Esophagus muscularis mucosa (tissue), 4 donors: ENCODE data around the gene FLCN. TPM values are rescaled to one million over a fixed set of nuclear protein-coding genes. Genes with fewer than 3 reads are reported as not detected.

ENCODE experiments used
- DNase-seq: peaks from one replicate; pipeline ENCODE4 v3.0.0-alpha.2; 2017; ENCODE audit errors: extremely low spot score
- H3K27ac ChIP-seq, 4 donors: fragments of 200-600 bp; sonication (generic); replicated peaks in 1 of 4; 1 replicate in 3 of 4; 2 replicates in 1 of 4; pipeline ENCODE4 v1.5.1; 2016 to 2019; ENCODE audit warnings: mild to moderate bottlenecking in 1 of 4
- H3K27me3 ChIP-seq, 4 donors: fragments of 200-600 bp; sonication (generic); one replicate each; pipeline versions ENCODE4 v1.5.1 to v1.6.0; 2016 to 2019
- H3K36me3 ChIP-seq, 4 donors: fragments of 200-600 bp; sonication (generic); one replicate each; pipeline ENCODE4 v1.5.1; 2016 to 2019
- H3K4me1 ChIP-seq, 4 donors: fragments of 200-600 bp; sonication (generic); one replicate each; pipeline ENCODE4 v1.5.1; 2016 to 2019
- H3K4me3 ChIP-seq, 4 donors: fragments of 200-600 bp; sonication (generic); 1 replicate in 2 of 4; 2 replicates in 2 of 4; pipeline ENCODE4 v1.5.1; 2016 to 2019; ENCODE audit warnings: mild to moderate bottlenecking in 4 of 4, moderate library complexity in 1 of 4
- H3K9me3 ChIP-seq, 4 donors: fragments of 200-600 bp; sonication (generic); 1 replicate in 3 of 4; 2 replicates in 1 of 4; pipeline ENCODE4 v1.5.1; 2016 to 2019
- EP300 ChIP-seq: sonication (generic); formaldehyde crosslinking; IDR thresholded peaks from one replicate; pipeline ENCODE4 v1.6.1; 2017; ENCODE audit warnings: antibody characterized with exemption
- POLR2A ChIP-seq: fragments of 450-650 bp; IDR thresholded peaks from one replicate; pipeline ENCODE4 v1.6.1; 2017; ENCODE audit warnings: antibody characterized with exemption, moderate library complexity, mild to moderate bottlenecking, low read depth
- POLR2AphosphoS5 ChIP-seq, 2 donors: sonication (generic); formaldehyde crosslinking; IDR thresholded peaks; one replicate each; pipeline ENCODE4 v1.6.1; 2017; ENCODE audit warnings: antibody characterized with exemption in 2 of 2
- WGBS: methylation state at CpG from one replicate; pipeline ENCODE4 v1.1.5; 2018; 5-methylcytosine and 5-hydroxymethylcytosine counted together
- intact Hi-C: fragments of 100-400 bp; cut with DNase I; formaldehyde crosslinking; loops from one replicate; pipeline ENCODE4 v1.15.1; 2023
- total RNA-seq, 4 donors: library from RNA; depleted of rRNA; stranded (reverse); fragments of >200 nt; gene quantifications; one replicate each; pipeline versions ENCODE4 v1.1.0 to v1.2.1, GENCODE V29; 2016
- TF ChIP-seq, protein P1 (sequence below), 3 experiments: fragments of 200-600 bp in 2 of 3; fragments of 450-650 bp in 1 of 3; sonication (generic) in 2 of 3; IDR thresholded peaks; one replicate each; pipeline ENCODE4 v1.5.1; 2017 to 2019; ENCODE audit warnings: antibody characterized with exemption in 3 of 3, mild to moderate bottlenecking in 2 of 3, moderate library complexity in 1 of 3

FLCN gene
- total RNA-seq, 4 donors from 2014 or later = 21.5 to 64.7 (median 45.5) TPM

DNA sequence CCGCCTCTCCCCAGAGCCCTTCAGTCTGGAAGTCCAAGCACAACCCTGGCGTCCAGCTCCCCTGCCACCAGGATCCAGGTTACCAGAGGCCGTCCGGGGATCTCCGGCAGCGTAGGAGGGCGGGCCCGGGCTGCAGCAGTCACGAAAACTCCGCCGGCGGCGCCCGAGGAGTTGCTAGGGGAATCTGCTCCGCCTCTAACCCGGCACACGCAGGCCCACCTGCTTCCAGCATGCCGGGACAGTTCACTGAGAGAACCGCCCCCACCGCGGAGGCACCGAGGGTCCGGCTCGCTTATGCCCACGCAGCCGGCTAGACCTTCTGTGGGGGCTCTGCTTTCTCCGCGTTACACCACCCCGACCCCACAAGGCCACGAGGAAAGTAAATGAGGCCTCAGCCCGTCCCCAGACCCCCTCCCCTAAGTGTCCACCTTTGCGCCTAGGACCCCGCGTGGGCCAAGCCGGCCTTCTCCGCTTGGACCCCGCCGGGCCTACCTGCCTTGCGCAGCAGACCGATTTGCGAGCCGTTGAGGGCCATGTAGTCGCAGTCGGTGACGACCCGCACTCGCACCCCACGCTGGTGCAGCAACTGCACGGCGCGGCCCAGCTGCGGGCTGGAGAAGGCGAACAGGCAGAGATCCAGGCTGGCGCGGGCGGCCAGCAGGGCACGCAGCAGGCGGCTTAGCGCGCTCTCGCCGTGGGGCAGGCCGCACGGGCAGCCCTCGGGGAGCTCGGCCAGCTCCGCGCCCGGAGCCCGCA is 31.4 kb downstream of the FLCN start:
- Histone ChIP-seq H3K4me1 (peaks cover 55 to 72% (median 70%) of the 10 kb centered on the region in 4 donors), H3K27ac (peak overlapping the region; percentile 92 to 96 (median 94)), H3K9me3 (no peaks in the 10 kb centered on the region), H3K4me3 (peak overlapping the region; percentile 62 to 69 (median 65)), H3K36me3 (peaks cover 0 to 12% (median 4%) of the 10 kb centered on the region in 4 donors), H3K27me3 (no peaks in the 10 kb centered on the region)
- TF ChIP-seq POLR2AphosphoS5 (IDR thresholded peaks at IDR 0.05) = peak; percentile 45 to 61
- TF ChIP-seq, protein P1, sequence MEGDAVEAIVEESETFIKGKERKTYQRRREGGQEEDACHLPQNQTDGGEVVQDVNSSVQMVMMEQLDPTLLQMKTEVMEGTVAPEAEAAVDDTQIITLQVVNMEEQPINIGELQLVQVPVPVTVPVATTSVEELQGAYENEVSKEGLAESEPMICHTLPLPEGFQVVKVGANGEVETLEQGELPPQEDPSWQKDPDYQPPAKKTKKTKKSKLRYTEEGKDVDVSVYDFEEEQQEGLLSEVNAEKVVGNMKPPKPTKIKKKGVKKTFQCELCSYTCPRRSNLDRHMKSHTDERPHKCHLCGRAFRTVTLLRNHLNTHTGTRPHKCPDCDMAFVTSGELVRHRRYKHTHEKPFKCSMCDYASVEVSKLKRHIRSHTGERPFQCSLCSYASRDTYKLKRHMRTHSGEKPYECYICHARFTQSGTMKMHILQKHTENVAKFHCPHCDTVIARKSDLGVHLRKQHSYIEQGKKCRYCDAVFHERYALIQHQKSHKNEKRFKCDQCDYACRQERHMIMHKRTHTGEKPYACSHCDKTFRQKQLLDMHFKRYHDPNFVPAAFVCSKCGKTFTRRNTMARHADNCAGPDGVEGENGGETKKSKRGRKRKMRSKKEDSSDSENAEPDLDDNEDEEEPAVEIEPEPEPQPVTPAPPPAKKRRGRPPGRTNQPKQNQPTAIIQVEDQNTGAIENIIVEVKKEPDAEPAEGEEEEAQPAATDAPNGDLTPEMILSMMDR (IDR thresholded peaks at IDR 0.05) = no peak
- intact Hi-C loops = no loop called here
- 2% methylated on average over 27 of the region's 70 CpGs for WGBS
- DNase-seq = no peak

DNA sequence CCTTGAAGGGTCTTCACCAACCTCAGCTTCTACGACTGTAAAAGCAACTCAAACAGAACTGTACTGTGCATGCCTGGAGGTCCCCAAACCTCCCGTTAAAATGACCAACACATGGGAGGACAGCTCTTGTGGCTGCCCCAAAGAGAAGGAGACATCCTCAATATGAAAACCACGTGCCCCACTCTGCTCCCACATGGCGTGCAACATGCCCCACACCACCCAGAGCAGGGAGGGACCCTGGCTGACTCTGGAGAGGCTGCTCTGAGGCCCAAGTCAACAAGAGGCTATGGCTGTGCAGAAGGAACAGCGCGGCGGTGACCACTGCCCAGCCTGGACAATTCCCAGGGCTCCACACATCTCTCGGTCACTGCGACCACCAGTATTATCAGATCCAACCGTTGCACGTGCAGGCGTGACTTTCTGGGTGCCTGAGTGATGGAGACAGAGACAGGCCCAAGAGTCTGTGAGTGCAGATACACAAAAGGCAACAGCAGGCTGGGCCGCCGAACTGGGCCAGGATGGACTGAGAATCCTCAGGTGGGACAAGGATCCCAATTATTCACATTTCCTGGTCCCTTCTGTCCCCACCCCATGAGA is 32.2 kb downstream of the FLCN start:
- H3K4me3 ChIP-seq = peak overlapping the region; percentile 62 to 69 (median 65)
- TF ChIP-seq, protein P1 (IDR thresholded peaks at IDR 0.05) = no peak
- TF ChIP-seq POLR2A = no peak
- no peak for TF ChIP-seq EP300
- TF ChIP-seq POLR2AphosphoS5 (IDR thresholded peaks at IDR 0.05) = no peak
- H3K27ac ChIP-seq = peak overlapping the region; percentile 92 to 96 (median 94)
- 76% methylated on average over 8 of the region's 14 CpGs for WGBS
- no peak for DNase-seq
- H3K36me3 ChIP-seq = peaks cover 0 to 9% (median 4%) of the 10 kb centered on the region in 4 donors
- no peaks in the 10 kb centered on the region for H3K27me3 ChIP-seq
- H3K9me3 ChIP-seq = no peaks in the 10 kb centered on the region
- intact Hi-C loops = no loop called here
- peaks cover 56 to 80% (median 78%) of the 10 kb centered on the region in 4 donors for H3K4me1 ChIP-seq

DNA sequence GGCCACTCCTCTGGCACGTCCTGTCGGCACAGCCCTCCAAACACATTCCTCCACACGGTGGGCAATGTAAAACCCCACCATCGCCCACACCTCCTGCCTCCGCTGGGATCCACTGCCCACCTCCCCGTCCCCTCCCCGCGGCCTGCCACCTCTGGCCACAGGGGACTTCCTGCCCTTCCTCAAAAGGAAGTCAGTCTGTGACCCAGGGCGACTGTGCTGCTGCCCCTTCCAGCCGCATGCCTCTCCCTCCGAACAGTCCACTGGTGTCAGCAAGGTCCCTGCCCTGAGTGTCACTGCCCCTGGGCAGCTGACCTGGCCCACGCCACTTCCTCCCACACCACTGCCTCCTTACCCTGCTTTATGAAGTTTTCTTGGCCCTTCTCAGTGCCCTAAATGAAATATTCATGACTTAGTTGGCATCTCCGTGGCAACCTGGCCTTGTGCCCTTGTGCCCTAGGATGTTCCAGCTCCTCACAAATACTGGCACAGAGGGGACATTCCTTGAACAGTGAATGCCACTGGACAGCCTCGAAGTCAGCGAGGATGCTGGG is 32.9 kb downstream of the FLCN start:
- H3K27ac ChIP-seq = peak overlapping the region; percentile 92 to 96 (median 94)
- peaks cover 56 to 86% (median 83%) of the 10 kb centered on the region in 4 donors for H3K4me1 ChIP-seq
- peak overlapping the region in 3 of 4 donors; percentile 18 to 67 (median 45) for H3K4me3 ChIP-seq
- H3K9me3 ChIP-seq = no peaks in the 10 kb centered on the region
- intact Hi-C loops = no loop called here
- DNase-seq = no peak
- WGBS = 62% methylated on average over 12 of the region's 15 CpGs
- H3K27me3 ChIP-seq = no peaks in the 10 kb centered on the region
- H3K36me3 ChIP-seq = peaks cover 0 to 9% (median 4%) of the 10 kb centered on the region in 4 donors
- TF ChIP-seq, protein P1 (IDR thresholded peaks at IDR 0.05) = no peak
- peak; percentile 54 to 80 for TF ChIP-seq POLR2AphosphoS5 (IDR thresholded peaks at IDR 0.05)

DNA sequence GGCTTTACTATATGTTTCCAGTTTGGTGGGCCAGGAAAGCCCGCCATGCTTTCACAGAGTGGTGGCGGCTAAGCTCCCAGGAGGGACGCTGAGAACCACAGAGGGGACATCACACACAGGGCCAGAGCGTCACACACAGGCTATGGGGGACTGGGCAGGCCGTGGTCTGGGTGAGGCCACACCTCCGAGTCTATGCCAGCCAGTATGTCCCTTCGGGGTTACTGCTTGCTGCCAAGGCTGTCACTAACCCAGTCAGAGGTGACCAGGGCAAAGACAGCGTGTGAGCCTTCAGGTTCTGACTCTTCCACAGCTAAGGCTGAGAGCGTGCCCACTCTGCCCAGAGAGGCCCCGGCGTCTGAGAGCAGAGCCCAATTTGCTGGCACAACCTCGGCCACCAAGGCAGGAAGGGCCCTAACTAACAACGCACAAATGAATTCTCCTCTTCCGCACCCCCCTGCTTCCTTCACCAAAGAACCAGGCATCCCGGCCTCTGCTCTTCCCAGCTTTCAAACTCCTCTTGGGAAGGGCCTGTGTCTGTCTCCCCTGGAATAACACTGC is 33.7 kb downstream of the FLCN start:
- intact Hi-C loops = no loop called here
- peak overlapping the region; percentile 92 to 96 (median 94) for H3K27ac ChIP-seq
- peak overlapping the region in 3 of 4 donors; percentile 18 to 67 (median 45) for H3K4me3 ChIP-seq
- H3K27me3 ChIP-seq = no peaks in the 10 kb centered on the region
- TF ChIP-seq, protein P1 (IDR thresholded peaks at IDR 0.05) = no peak
- TF ChIP-seq POLR2AphosphoS5 (IDR thresholded peaks at IDR 0.05) = no peak
- TF ChIP-seq POLR2A = no peak
- TF ChIP-seq EP300 = no peak
- H3K9me3 ChIP-seq = no peaks in the 10 kb centered on the region
- WGBS = 83% methylated on average over 15 of the region's 15 CpGs
- H3K4me1 ChIP-seq = peaks cover 56 to 86% (median 83%) of the 10 kb centered on the region in 4 donors
- H3K36me3 ChIP-seq = peaks cover 0 to 9% (median 4%) of the 10 kb centered on the region in 4 donors
- DNase-seq = no peak
